ENCODE results near the gene ABCE1.

The ABCE1 gene

GRCh38 chr4:145081756-145082155 is 16.4 kb upstream of the ABCE1 start:
- DNase-seq (ENCODE audit: low read depth in 2 of 2) = no peak
- no peak for TF ChIP-seq CTCF (IDR thresholded peaks at IDR 0.05; ENCODE audit: low read depth, low read length)

GRCh38 chr4:145083891-145084605 is 14.1 kb upstream of the ABCE1 start:
- TF ChIP-seq CTCF (IDR thresholded peaks at IDR 0.05; ENCODE audit: low read depth, low read length) = no peak
- no peak overlapping the region for H3K4me3 ChIP-seq (replicated peaks in 1 of 2; ENCODE audit: low read depth in 2 of 2, low read length in 2 of 2)
- DNase-seq (ENCODE audit: low read depth in 2 of 2) = peak in 1 of 2 donors; percentile 38

More at GRCh38 chr4:145081756-145082155, 16.4 kb upstream of the ABCE1 start:
- no peak overlapping the region for H3K4me3 ChIP-seq (replicated peaks in 1 of 2; ENCODE audit: low read depth in 2 of 2, low read length in 2 of 2)

GRCh38 chr4:145090380-145090779 is 7.7 kb upstream of the ABCE1 start:
- TF ChIP-seq CTCF (IDR thresholded peaks at IDR 0.05; ENCODE audit: low read depth, low read length) = no peak
- peak; percentile 8 to 15 for DNase-seq (ENCODE audit: low read depth in 2 of 2)
- H3K4me3 ChIP-seq (replicated peaks in 1 of 2; ENCODE audit: low read depth in 2 of 2, low read length in 2 of 2) = no peak overlapping the region

GRCh38 chr4:145093638-145094037 is 4.5 kb upstream of the ABCE1 start:
- H3K4me3 ChIP-seq (replicated peaks in 1 of 2; ENCODE audit: low read depth in 2 of 2, low read length in 2 of 2) = no peak overlapping the region
- no peak for DNase-seq (ENCODE audit: low read depth in 2 of 2)
- TF ChIP-seq CTCF (IDR thresholded peaks at IDR 0.05; ENCODE audit: low read depth, low read length) = no peak

GRCh38 chr4:145097331-145097820 is 735 bp upstream of the ABCE1 start:
- peak overlapping the region; percentile 83 to 93 for H3K4me3 ChIP-seq (replicated peaks in 1 of 2; ENCODE audit: low read depth in 2 of 2, low read length in 2 of 2)
- TF ChIP-seq CTCF (IDR thresholded peaks at IDR 0.05; ENCODE audit: low read depth, low read length) = no peak
- no peak for DNase-seq (ENCODE audit: low read depth in 2 of 2)

GRCh38 chr4:145098675-145099037 is 545 bp downstream of the ABCE1 start:
- peak; percentile 58 to 76 for DNase-seq (ENCODE audit: low read depth in 2 of 2)
- TF ChIP-seq CTCF (IDR thresholded peaks at IDR 0.05; ENCODE audit: low read depth, low read length) = no peak
- peak overlapping the region; percentile 83 to 93 for H3K4me3 ChIP-seq (replicated peaks in 1 of 2; ENCODE audit: low read depth in 2 of 2, low read length in 2 of 2)

All from cardiac fibroblast (primary cell).